ES-I3 (cell line): ENCODE measurements around the gene ZNF486.
A peak's percentile ranks its signal among the peaks of the same experiment; 100 is the strongest.
"Not testable (repeated sequence)": the region's sequence is repeated elsewhere in the genome, so short reads cannot be mapped to it uniquely, and the experiment has no call there.

Source experiments
- H3K36me3 ChIP-seq: 2 replicates; pipeline ENCODE4 v1.6.1; 2013; ENCODE audit warnings: mild to moderate bottlenecking, low read length, control low read depth, moderate library complexity; ENCODE audit not compliant: insufficient read depth
- H3K4me1 ChIP-seq: 2 replicates; pipeline ENCODE4 v1.6.1; 2013; ENCODE audit warnings: mild to moderate bottlenecking, control low read depth, low read length; ENCODE audit not compliant: insufficient read depth
- H3K9ac ChIP-seq: 2 replicates; pipeline ENCODE4 v1.6.1; 2013; ENCODE audit warnings: low read depth, mild to moderate bottlenecking, low read length, moderate library complexity
- H3K9me3 ChIP-seq: 2 replicates; pipeline ENCODE4 v1.6.1; 2013; ENCODE audit warnings: mild to moderate bottlenecking, low read length, moderate library complexity; ENCODE audit not compliant: control insufficient read depth, insufficient read depth

The ZNF486 gene

GRCh38 chr19:20167020-20167644, at the start of gene ZNF486:
Gene ZNF486, plus strand, starts transcription at chr19:20167214. Its CDS starts 117 bp downstream, at chr19:20167331.
- Histone ChIP-seq H3K36me3 (peaks cover 19% of the 10 kb centered on the region), H3K9me3 (no peaks in the 10 kb centered on the region), H3K9ac (peak within 1 kb of the TSS; percentile 85), H3K4me1 (no peaks in the 10 kb centered on the region)

GRCh38 chr19:20118064-20118839, 48.8 kb upstream of the ZNF486 start:
- H3K36me3 ChIP-seq, result peaks cover 52% of the 10 kb centered on the region
- peaks cover 84% of the 10 kb centered on the region for H3K9me3 ChIP-seq
- H3K4me1 ChIP-seq, H3K9ac ChIP-seq: not testable (repeated sequence)

GRCh38 chr19:20124879-20125278, 42.1 kb upstream of the ZNF486 start:
- H3K9ac ChIP-seq, result no peak overlapping the region
- no peaks in the 10 kb centered on the region for H3K4me1 ChIP-seq
- H3K36me3 ChIP-seq, result peaks cover 50% of the 10 kb centered on the region
- peaks cover 54% of the 10 kb centered on the region for H3K9me3 ChIP-seq

GRCh38 chr19:20132933-20133332, 34.1 kb upstream of the ZNF486 start:
- H3K9me3 ChIP-seq, H3K9ac ChIP-seq, H3K36me3 ChIP-seq, H3K4me1 ChIP-seq: not testable (repeated sequence)

- not testable (repeated sequence) for H3K36me3 ChIP-seq, H3K4me1 ChIP-seq, H3K9ac ChIP-seq, H3K9me3 ChIP-seq
Observed at GRCh38 chr19:20137714-20138113, 29.3 kb upstream of the ZNF486 start.

- Histone ChIP-seq H3K9me3 (no peaks in the 10 kb centered on the region; the same call in 1 of the 2 replicates), H3K9ac (no peak overlapping the region), H3K4me1 (no peaks in the 10 kb centered on the region), H3K36me3 (no peaks in the 10 kb centered on the region)
Observed at GRCh38 chr19:20151617-20152145, 15.3 kb upstream of the ZNF486 start.

GRCh38 chr19:20152506-20152905, 14.5 kb upstream of the ZNF486 start:
- H3K9me3 ChIP-seq, H3K4me1 ChIP-seq, H3K9ac ChIP-seq: not testable (repeated sequence)

GRCh38 chr19:20153281-20153680, 13.7 kb upstream of the ZNF486 start:
- H3K36me3 ChIP-seq, result no peaks in the 10 kb centered on the region
- H3K9ac ChIP-seq, result no peak overlapping the region
- H3K9me3 ChIP-seq, result no peaks in the 10 kb centered on the region
- no peaks in the 10 kb centered on the region for H3K4me1 ChIP-seq

More at GRCh38 chr19:20152506-20152905, 14.5 kb upstream of the ZNF486 start:
- H3K36me3 ChIP-seq, result not testable (repeated sequence)

GRCh38 chr19:20154636-20155035, 12.4 kb upstream of the ZNF486 start:
- Histone ChIP-seq H3K4me1 (no peaks in the 10 kb centered on the region), H3K9ac (no peak overlapping the region), H3K36me3 (no peaks in the 10 kb centered on the region), H3K9me3 (no peaks in the 10 kb centered on the region)

- H3K4me1 ChIP-seq, result no peaks in the 10 kb centered on the region
- H3K9me3 ChIP-seq, result no peaks in the 10 kb centered on the region
- no peak overlapping the region for H3K9ac ChIP-seq
- no peaks in the 10 kb centered on the region for H3K36me3 ChIP-seq
Observed at GRCh38 chr19:20162821-20163220, 4.2 kb upstream of the ZNF486 start.

- Histone ChIP-seq H3K9me3 (no peaks in the 10 kb centered on the region), H3K4me1 (no peaks in the 10 kb centered on the region), H3K36me3 (peaks cover 3% of the 10 kb centered on the region), H3K9ac (no peak overlapping the region)
Observed at GRCh38 chr19:20164456-20164855, 2.6 kb upstream of the ZNF486 start.

- Histone ChIP-seq H3K4me1 (no peaks in the 10 kb centered on the region), H3K36me3 (peaks cover 12% of the 10 kb centered on the region), H3K9me3 (no peaks in the 10 kb centered on the region), H3K9ac (no peak overlapping the region)
Observed at GRCh38 chr19:20165971-20166592, 932 bp upstream of the ZNF486 start.

GRCh38 chr19:20167651-20168122, 673 bp downstream of the ZNF486 start:
- Histone ChIP-seq H3K9ac (peak overlapping the region; percentile 85), H3K36me3 (peaks cover 19% of the 10 kb centered on the region), H3K4me1 (no peaks in the 10 kb centered on the region), H3K9me3 (no peaks in the 10 kb centered on the region)

GRCh38 chr19:20171285-20171684, 4.3 kb downstream of the ZNF486 start:
- H3K9me3 ChIP-seq, result no peaks in the 10 kb centered on the region
- H3K9ac ChIP-seq, result no peak overlapping the region
- peaks cover 24% of the 10 kb centered on the region for H3K36me3 ChIP-seq
- H3K4me1 ChIP-seq, result no peaks in the 10 kb centered on the region
